ENCODE data around the gene STAT1. TPM values are rescaled to one million over a fixed set of nuclear protein-coding genes. Genes with fewer than 3 reads are reported as not detected.

STAT1 gene
- total and polyA plus RNA-seq, 10 of the 15 experiments (the other 5 are each of a cell fraction or from before 2014, with no cell fraction given) = 81.8 to 398 (median 307) TPM

DNA sequence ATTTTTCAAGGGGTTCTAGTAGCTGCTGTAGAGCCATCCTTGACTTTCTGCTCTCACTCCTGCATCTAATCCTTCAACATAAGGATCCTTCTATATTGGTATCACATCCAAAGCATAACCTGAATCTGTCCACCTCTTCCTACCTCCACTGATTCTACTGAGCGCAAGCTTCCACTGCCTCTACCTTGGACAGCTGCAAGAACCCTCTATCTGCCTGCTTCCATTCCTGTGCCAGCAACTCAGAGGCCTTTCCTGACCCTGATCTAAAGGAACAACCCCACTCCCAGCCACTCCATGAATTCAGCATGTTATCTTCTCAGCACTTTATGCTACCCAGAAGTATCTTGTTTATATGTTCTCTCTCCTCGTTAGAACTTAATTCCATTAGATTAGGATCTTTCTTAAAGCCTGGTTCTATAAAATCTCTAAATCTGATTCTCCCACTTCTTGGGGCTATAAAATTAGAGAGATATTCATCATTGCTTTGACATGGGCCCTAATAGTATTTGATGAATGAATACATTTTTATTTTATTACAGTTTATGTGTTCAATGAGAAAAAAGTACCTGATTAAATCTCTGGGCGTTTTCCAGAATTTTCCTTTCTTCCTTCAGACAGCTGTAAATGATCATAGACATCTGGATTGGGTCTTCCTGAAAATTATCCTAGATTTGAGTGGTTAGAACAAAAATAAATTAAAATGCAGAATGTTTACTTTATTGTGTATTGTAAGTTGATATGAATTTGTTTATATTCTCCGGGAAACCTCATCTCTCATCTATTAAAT, 6.8 kb downstream of the STAT1 start:
- Histone ChIP-seq H4K20me1 (ENCODE audit: control insufficient read depth, insufficient read depth) (peaks cover 22% of the 10 kb centered on the region), H3K36me3 (ENCODE audit: control insufficient read depth in 2 of 2, insufficient read depth in 2 of 2, low read length in 1 of 2) (peaks cover 25 to 78% of the 10 kb centered on the region in 2 experiments), H3K27ac (ENCODE audit: control insufficient read depth, insufficient read depth) (no peak overlapping the region), H3K79me2 (ENCODE audit: control insufficient read depth, insufficient read depth, low read length) (peaks cover 79% of the 10 kb centered on the region), H3K4me3 (no peak overlapping the region), H3K9me3 (replicated peaks; ENCODE audit: control insufficient read depth, insufficient read depth, low read length) (peaks cover 27% of the 10 kb centered on the region), H2AFZ (ENCODE audit: control insufficient read depth, low read depth, low read length) (no peak overlapping the region), H3K4me2 (ENCODE audit: control insufficient read depth, insufficient read depth) (peak overlapping the region; percentile 53), H3K4me1 (ENCODE audit: control insufficient read depth, insufficient read depth, low read length) (peaks cover 5% of the 10 kb centered on the region), H3K27me3 (replicated peaks in 1 of 2; ENCODE audit: control insufficient read depth in 2 of 2, insufficient read depth in 2 of 2, low read length in 1 of 2) (no peaks in the 10 kb centered on the region), H3K9ac (ENCODE audit: control insufficient read depth, insufficient read depth, low read length) (no peak overlapping the region)
- CTCF ChIA-PET = interaction anchor here (0.6 to 1.5 kb wide), 5 partner anchors 14 to 120 kb away, joined by 3 to 4 read pairs (median 3); no protein-coding TSS in a partner anchor
- RAD21 ChIA-PET (ENCODE audit: unreplicated experiment) = interaction anchor here (1.4 kb wide), 1 partner anchor 45 kb away, joined by 3 read pairs; no protein-coding TSS in a partner anchor
- FAIRE-seq (no peak), DNase-seq (ENCODE audit: low read depth, low spot score) (no peak), ATAC-seq (no peak)
- in situ Hi-C loops (cut with MboI) = no loop called here
- POLR2A ChIA-PET = interaction anchor here (0.8 kb wide), 1 partner anchor 23 kb away, joined by 3 read pairs; no protein-coding TSS in a partner anchor
- SMC1A ChIA-PET (ENCODE audit: uncharacterized antibody, unreplicated experiment) = interaction anchor here (1.1 to 2.0 kb wide), 6 partner anchors 10 to 60 kb away, joined by 4 to 7 read pairs (median 4); no protein-coding TSS in a partner anchor
- 93% methylated on average over 4 of the region's 4 CpGs for WGBS (ENCODE audit: insufficient coverage, insufficient replicate concordance, low lambda C conversion rate, missing lambda C conversion rate)
- no TSS peak for BruUV-seq (replicated peaks)
- intact Hi-C loops (cut with micrococcal nuclease; ENCODE audit: unreplicated experiment) = no loop called here
- TF ChIP-seq, protein P1, sequence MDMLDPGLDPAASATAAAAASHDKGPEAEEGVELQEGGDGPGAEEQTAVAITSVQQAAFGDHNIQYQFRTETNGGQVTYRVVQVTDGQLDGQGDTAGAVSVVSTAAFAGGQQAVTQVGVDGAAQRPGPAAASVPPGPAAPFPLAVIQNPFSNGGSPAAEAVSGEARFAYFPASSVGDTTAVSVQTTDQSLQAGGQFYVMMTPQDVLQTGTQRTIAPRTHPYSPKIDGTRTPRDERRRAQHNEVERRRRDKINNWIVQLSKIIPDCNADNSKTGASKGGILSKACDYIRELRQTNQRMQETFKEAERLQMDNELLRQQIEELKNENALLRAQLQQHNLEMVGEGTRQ (IDR thresholded peaks at IDR 0.05; ENCODE audit: borderline replicate concordance, low read depth, low read length) = no peak
- no peak for TF ChIP-seq NR2C2 (IDR thresholded peaks at IDR 0.05; ENCODE audit: borderline replicate concordance, control insufficient read depth, insufficient read length, low read depth)
- TF ChIP-seq POLR2AphosphoS5 (IDR thresholded peaks at IDR 0.05; ENCODE audit: low read length) = peak; percentile 44
- TF ChIP-seq POLR2A (IDR thresholded peaks at IDR 0.05; ENCODE audit: low read depth, low read length) = peak; percentile 50
- TF ChIP-seq, protein P2, sequence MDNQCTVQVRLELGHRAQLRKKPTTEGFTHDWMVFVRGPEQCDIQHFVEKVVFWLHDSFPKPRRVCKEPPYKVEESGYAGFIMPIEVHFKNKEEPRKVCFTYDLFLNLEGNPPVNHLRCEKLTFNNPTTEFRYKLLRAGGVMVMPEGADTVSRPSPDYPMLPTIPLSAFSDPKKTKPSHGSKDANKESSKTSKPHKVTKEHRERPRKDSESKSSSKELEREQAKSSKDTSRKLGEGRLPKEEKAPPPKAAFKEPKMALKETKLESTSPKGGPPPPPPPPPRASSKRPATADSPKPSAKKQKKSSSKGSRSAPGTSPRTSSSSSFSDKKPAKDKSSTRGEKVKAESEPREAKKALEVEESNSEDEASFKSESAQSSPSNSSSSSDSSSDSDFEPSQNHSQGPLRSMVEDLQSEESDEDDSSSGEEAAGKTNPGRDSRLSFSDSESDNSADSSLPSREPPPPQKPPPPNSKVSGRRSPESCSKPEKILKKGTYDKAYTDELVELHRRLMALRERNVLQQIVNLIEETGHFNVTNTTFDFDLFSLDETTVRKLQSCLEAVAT (IDR thresholded peaks at IDR 0.05) = no peak
- TF ChIP-seq KLF5 (IDR thresholded peaks at IDR 0.05; ENCODE audit: partially characterized antibody) = no peak
- TF ChIP-seq, protein P3, sequence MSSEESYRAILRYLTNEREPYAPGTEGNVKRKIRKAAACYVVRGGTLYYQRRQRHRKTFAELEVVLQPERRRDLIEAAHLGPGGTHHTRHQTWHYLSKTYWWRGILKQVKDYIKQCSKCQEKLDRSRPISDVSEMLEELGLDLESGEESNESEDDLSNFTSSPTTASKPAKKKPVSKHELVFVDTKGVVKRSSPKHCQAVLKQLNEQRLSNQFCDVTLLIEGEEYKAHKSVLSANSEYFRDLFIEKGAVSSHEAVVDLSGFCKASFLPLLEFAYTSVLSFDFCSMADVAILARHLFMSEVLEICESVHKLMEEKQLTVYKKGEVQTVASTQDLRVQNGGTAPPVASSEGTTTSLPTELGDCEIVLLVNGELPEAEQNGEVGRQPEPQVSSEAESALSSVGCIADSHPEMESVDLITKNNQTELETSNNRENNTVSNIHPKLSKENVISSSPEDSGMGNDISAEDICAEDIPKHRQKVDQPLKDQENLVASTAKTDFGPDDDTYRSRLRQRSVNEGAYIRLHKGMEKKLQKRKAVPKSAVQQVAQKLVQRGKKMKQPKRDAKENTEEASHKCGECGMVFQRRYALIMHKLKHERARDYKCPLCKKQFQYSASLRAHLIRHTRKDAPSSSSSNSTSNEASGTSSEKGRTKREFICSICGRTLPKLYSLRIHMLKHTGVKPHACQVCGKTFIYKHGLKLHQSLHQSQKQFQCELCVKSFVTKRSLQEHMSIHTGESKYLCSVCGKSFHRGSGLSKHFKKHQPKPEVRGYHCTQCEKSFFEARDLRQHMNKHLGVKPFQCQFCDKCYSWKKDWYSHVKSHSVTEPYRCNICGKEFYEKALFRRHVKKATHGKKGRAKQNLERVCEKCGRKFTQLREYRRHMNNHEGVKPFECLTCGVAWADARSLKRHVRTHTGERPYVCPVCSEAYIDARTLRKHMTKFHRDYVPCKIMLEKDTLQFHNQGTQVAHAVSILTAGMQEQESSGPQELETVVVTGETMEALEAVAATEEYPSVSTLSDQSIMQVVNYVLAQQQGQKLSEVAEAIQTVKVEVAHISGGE (CRISPR knock-in tag; IDR thresholded peaks at IDR 0.05) = peak; percentile 41
- TF ChIP-seq PAX8 (IDR thresholded peaks at IDR 0.05) = no peak
- TF ChIP-seq SMAD1 (IDR thresholded peaks at IDR 0.05; ENCODE audit: low read depth, partially characterized antibody) = no peak
- TF ChIP-seq, protein P4, sequence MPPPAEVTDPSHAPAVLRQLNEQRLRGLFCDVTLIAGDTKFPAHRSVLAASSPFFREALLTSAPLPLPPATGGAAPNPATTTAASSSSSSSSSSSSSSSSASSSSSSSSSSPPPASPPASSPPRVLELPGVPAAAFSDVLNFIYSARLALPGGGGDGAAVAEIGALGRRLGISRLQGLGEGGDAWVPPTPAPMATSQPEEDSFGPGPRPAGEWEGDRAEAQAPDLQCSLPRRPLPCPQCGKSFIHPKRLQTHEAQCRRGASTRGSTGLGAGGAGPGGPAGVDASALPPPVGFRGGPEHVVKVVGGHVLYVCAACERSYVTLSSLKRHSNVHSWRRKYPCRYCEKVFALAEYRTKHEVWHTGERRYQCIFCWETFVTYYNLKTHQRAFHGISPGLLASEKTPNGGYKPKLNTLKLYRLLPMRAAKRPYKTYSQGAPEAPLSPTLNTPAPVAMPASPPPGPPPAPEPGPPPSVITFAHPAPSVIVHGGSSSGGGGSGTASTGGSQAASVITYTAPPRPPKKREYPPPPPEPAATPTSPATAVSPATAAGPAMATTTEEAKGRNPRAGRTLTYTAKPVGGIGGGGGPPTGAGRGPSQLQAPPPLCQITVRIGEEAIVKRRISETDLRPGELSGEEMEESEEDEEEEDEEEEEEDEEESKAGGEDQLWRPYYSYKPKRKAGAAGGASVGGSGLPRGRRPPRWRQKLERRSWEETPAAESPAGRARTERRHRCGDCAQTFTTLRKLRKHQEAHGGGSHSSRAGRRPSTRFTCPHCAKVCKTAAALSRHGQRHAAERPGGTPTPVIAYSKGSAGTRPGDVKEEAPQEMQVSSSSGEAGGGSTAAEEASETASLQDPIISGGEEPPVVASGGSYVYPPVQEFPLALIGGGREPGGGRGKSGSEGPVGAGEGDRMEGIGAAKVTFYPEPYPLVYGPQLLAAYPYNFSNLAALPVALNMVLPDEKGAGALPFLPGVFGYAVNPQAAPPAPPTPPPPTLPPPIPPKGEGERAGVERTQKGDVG (CRISPR knock-in tag; IDR thresholded peaks at IDR 0.05) = no peak
- peak; percentile 64; the same call in 1 of the 2 replicates for TF ChIP-seq BACH1 (IDR thresholded peaks at IDR 0.05; ENCODE audit: borderline replicate concordance)
- TF ChIP-seq MTA2 (IDR thresholded peaks at IDR 0.05; ENCODE audit: low read depth) = no peak

All from GM12878 (cell line).